Measurements from ENCODE around the gene PLK4.
"Not testable (repeated sequence)": the region's sequence is repeated elsewhere in the genome, so short reads cannot be mapped to it uniquely, and the experiment has no call there.

PLK4 gene

DNA sequence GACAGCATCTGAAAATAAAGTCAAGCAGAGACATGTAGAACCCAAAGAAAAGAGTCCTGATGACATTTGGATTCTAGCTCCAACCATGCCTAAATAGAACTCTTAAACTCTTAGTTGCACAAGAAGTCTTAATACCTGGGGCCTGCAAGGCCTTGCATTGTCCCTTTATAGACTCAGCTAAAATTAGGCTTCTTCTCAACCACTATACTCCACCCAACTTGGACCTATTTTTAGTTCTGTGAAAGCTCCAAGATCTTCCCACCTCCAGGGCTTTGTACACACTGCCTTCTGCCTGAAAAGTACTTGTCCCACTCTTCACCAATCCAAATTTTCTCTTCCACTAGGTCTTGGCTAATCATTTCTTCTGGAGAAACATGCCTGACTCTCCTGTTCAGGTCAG lies 36.5 kb downstream of the PLK4 start:
- no peak for DNase-seq

DNA sequence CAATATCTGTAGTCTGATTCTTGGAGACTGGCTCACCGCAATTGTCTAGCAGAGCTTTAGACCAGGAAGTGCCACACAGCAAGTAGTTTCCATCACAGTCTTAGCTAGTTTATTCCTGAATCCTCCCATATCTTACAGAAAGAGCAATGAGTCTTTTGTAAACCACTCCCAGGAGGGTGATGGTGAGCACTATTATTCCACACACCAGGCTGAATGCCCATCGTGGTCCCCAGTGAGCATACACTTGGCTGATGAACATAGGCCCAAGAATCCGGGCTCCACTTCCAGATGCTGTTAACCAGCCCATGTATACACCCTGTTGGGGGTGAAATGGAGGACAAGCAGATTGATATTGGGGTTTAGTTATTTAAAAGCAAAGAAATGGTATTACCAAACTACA lies 39.8 kb downstream of the PLK4 start:
- DNase-seq, result no peak

DNA sequence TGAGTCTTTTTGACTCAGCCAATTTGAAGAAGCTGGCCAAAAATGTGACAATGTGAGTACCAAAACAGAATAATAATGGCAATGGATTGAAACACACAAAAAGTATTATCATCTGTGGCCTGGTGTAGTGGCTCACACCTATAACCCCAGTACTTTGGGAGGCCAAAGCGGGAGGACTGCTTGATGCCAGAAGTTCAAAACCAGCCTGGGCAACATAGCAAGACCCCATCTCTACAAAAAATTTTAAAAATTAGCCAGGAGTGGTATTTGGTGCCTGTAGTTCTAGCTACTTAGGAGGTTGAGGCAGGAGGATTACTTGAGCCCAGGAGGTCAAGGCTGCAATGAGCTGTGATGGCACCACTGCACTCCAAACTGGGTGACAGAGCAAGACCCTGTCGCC lies 41.5 kb downstream of the PLK4 start:
- DNase-seq, result no peak

- not testable (repeated sequence) for DNase-seq
Measured at GRCh38 chr4:127925720-127926119, 45.0 kb downstream of the PLK4 start.

DNA sequence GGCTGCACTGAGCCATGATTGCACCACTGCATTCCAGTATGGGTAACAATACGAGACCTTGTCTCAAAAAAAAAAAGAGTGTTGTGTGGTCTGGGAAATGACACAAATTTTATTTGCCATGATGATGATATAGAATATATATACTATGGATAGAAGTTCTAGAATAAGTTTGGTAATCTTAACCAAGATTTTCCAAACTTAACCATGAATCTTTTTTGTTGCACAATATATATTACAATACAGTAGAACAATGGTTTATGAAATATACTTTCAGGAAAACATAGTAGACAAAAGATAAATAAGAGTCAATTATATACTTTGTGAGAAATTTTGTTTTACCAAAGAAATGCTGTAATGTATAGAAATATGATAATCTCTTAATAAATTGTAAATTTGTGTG lies 49.5 kb downstream of the PLK4 start:
- no peak for DNase-seq

- DNase-seq, result not testable (repeated sequence)
Measured at GRCh38 chr4:127931836-127932235, 51.1 kb downstream of the PLK4 start.

DNA sequence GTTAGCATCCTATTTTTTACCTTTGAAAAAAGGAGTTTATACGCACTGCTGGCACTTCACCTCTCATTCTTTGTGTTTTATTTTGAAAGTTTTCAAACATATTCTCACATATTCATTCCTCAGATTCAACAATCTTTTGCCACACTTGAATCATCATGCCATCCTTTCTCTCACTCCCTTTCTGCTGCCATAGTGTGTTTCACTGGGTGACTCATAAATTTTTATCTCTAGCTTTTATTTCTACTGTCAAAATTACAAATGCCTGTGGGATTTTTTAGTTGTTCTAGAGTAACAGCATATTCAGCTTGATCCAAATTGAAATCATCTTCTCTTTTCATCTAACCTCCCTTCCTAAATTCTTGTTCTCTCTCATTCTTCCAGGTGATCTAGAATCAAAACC lies 56.3 kb downstream of the PLK4 start:
- DNase-seq, result no peak

Data from NCI-H345 (cell line).